ENCODE data around the gene ARHGEF2. TPM values are rescaled to one million over a fixed set of nuclear protein-coding genes. Genes with fewer than 3 reads are reported as not detected.
A peak's percentile ranks its signal among the peaks of the same experiment; 100 is the strongest.

ARHGEF2 gene
- total and polyA plus RNA-seq, 2 of the 13 experiments (the other 11 are each of a cell fraction or from before 2014, with no cell fraction given): 16.1 to 32.1 TPM

DNA sequence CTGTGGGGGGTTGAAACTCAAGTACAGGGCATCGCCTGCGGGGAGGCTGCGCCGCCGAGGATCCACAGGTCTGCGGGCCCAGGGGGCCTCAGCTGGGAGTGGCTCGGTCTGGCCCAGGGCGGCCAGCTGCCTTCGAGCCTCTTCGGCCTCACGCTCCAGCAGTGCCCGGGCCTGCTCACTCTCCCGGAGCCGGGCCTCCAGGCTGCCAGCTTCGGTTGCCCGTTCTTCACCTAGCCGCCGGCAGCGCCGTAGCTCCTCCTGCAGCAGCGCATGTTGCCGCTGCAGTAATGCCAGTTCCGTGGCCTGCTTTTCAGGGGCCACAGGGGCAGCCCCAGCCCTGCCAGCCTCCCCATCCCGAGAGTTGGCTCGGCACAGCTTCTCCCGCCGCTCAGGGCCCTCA lies 27.5 kb downstream of the ARHGEF2 start:
- Histone ChIP-seq H3K27ac (ENCODE audit: extremely low read length, insufficient read depth, low read length) (no peak overlapping the region), H3K4me1 (ENCODE audit: insufficient read depth, low read length) (peaks cover 11% of the 10 kb centered on the region), H3K9me3 (ENCODE audit: low read length) (no peaks in the 10 kb centered on the region), H3K4me2 (ENCODE audit: low read depth, low read length) (no peak overlapping the region), H3K4me3 (replicated peaks in 1 of 3; ENCODE audit: insufficient read depth in 1 of 3, low read depth in 2 of 3, low read length in 3 of 3) (no peak overlapping the region), H3K79me2 (ENCODE audit: insufficient read depth, low read length) (peaks cover 2% of the 10 kb centered on the region), H4K20me1 (ENCODE audit: insufficient read depth, low read length) (no peaks in the 10 kb centered on the region), H3K27me3 (ENCODE audit: control insufficient read depth in 1 of 2, insufficient read depth in 2 of 2, low read length in 2 of 2) (no peaks in the 10 kb centered on the region), H3K36me3 (replicated peaks in 1 of 2; ENCODE audit: control insufficient read depth in 1 of 2, insufficient read depth in 2 of 2, low read length in 2 of 2) (peaks cover 30 to 63% of the 10 kb centered on the region in 2 experiments), H3K9ac (ENCODE audit: insufficient read depth, low read depth, low read length) (no peak overlapping the region), H2AFZ (ENCODE audit: low read length) (no peak overlapping the region)
- DNase-seq (ENCODE audit: low spot score): no peak
- in situ Hi-C loops (cut with HindIII; ENCODE audit: extremely low pct_ligation_motif_present, low pct_unique_long_range_greater_than_20kb) (no loop called here), intact Hi-C loops (cut with micrococcal nuclease; ENCODE audit: unreplicated experiment) (no loop called here)
- ATAC-seq: no peak
- WGBS (ENCODE audit: low lambda C conversion rate): 97% methylated on average over 19 of the region's 27 CpGs
- CTCF ChIA-PET (ENCODE audit: low intra/inter-chr PET ratio, low total read pairs): no interaction called here
- BruUV-seq (replicated peaks): no TSS peak
- FAIRE-seq: no peak
- POLR2A ChIA-PET: no interaction called here
- peak; percentile 68 for TF ChIP-seq AGO2 (optimal IDR thresholded peaks at IDR 0.05; ENCODE audit: low read depth, low read length)
- TF ChIP-seq RBFOX2 (IDR thresholded peaks at IDR 0.05; ENCODE audit: low read depth, low read length): 0 out of 2 replicates have a peak, but pooled peaks have one; percentile 37
- TF ChIP-seq, protein P1, sequence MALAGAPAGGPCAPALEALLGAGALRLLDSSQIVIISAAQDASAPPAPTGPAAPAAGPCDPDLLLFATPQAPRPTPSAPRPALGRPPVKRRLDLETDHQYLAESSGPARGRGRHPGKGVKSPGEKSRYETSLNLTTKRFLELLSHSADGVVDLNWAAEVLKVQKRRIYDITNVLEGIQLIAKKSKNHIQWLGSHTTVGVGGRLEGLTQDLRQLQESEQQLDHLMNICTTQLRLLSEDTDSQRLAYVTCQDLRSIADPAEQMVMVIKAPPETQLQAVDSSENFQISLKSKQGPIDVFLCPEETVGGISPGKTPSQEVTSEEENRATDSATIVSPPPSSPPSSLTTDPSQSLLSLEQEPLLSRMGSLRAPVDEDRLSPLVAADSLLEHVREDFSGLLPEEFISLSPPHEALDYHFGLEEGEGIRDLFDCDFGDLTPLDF (CRISPR knock-in tag; IDR thresholded peaks at IDR 0.05): no peak
- no peak for TF ChIP-seq PITX1 (CRISPR knock-in tag; IDR thresholded peaks at IDR 0.05)
- TF ChIP-seq SOX6 (IDR thresholded peaks at IDR 0.05): no peak
- no peak for TF ChIP-seq SOX6 (CRISPR knock-in tag; IDR thresholded peaks at IDR 0.05)
- no peak for TF ChIP-seq HMG20A (CRISPR knock-in tag; IDR thresholded peaks at IDR 0.05; ENCODE audit: borderline replicate concordance)
- TF ChIP-seq, protein P2, sequence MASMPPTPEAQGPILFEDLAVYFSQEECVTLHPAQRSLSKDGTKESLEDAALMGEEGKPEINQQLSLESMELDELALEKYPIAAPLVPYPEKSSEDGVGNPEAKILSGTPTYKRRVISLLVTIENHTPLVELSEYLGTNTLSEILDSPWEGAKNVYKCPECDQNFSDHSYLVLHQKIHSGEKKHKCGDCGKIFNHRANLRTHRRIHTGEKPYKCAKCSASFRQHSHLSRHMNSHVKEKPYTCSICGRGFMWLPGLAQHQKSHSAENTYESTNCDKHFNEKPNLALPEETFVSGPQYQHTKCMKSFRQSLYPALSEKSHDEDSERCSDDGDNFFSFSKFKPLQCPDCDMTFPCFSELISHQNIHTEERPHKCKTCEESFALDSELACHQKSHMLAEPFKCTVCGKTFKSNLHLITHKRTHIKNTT (CRISPR knock-in tag; IDR thresholded peaks at IDR 0.05): no peak
- TF ChIP-seq ZNF891 (CRISPR knock-in tag; IDR thresholded peaks at IDR 0.05): no peak
- no peak for TF ChIP-seq GATAD2A (CRISPR knock-in tag; IDR thresholded peaks at IDR 0.05)

Data from HepG2 (cell line).